Tibial artery (tissue), 4 donors: Measurements from ENCODE around the gene GLB1L3.

Experiments
- DNase-seq, 2 donors: peaks; one replicate each; pipeline ENCODE4 v3.0.0-alpha.2; 2019
- H3K27ac ChIP-seq, 2 donors: fragments of 200-600 bp; sonication (generic) in 1 of 2; 1 replicate in 1 of 2; 2 replicates in 1 of 2; pipeline ENCODE4 v1.5.1; 2018 to 2019; ENCODE audit warnings: mild to moderate bottlenecking in 1 of 2
- H3K27me3 ChIP-seq, 2 donors: fragments of 200-600 bp; sonication (generic) in 1 of 2; one replicate each; pipeline versions ENCODE4 v1.5.1 to v1.6.0; 2016 to 2019
- H3K36me3 ChIP-seq, 3 donors: fragments of 200-600 bp; sonication (generic) in 2 of 3; one replicate each; pipeline ENCODE4 v1.5.1; 2016 to 2019; ENCODE audit warnings: mild to moderate bottlenecking in 2 of 3
- H3K4me1 ChIP-seq, 4 donors: fragments of 200-600 bp; sonication (generic) in 2 of 4; 1 replicate in 3 of 4; 2 replicates in 1 of 4; pipeline ENCODE4 v1.5.1; 2016 to 2019
- H3K4me3 ChIP-seq, 2 donors: fragments of 200-600 bp; sonication (generic) in 1 of 2; 1 replicate in 1 of 2; 2 replicates in 1 of 2; pipeline ENCODE4 v1.5.1; 2018 to 2019; ENCODE audit warnings: mild to moderate bottlenecking in 2 of 2
- H3K9me3 ChIP-seq, 3 donors: fragments of 200-600 bp; sonication (generic) in 1 of 3; one replicate each; pipeline ENCODE4 v1.5.1; 2016 to 2019
- intact Hi-C: fragments of 100-400 bp; cut with DNase I; formaldehyde crosslinking; loops from one replicate; pipeline ENCODE4 v1.15.0; 2023; ENCODE audit warnings: low total_unique reads
- TF ChIP-seq, protein P1 (sequence below), 2 experiments: fragments of 200-600 bp in 1 of 2; fragments of 450-650 bp in 1 of 2; IDR thresholded peaks; one replicate each; pipeline ENCODE4 v1.5.1; 2017 to 2019; ENCODE audit warnings: antibody characterized with exemption in 2 of 2, mild to moderate bottlenecking in 1 of 2, moderate library complexity in 1 of 2

GLB1L3 gene, protein sequence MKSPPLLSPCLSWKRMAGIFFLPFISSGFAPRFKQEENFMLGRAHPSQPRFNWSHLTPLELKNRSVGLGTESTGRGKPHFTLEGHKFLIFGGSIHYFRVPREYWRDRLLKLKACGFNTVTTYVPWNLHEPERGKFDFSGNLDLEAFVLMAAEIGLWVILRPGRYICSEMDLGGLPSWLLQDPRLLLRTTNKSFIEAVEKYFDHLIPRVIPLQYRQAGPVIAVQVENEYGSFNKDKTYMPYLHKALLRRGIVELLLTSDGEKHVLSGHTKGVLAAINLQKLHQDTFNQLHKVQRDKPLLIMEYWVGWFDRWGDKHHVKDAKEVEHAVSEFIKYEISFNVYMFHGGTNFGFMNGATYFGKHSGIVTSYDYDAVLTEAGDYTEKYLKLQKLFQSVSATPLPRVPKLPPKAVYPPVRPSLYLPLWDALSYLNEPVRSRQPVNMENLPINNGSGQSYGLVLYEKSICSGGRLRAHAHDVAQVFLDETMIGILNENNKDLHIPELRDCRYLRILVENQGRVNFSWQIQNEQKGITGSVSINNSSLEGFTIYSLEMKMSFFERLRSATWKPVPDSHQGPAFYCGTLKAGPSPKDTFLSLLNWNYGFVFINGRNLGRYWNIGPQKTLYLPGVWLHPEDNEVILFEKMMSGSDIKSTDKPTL

DNA sequence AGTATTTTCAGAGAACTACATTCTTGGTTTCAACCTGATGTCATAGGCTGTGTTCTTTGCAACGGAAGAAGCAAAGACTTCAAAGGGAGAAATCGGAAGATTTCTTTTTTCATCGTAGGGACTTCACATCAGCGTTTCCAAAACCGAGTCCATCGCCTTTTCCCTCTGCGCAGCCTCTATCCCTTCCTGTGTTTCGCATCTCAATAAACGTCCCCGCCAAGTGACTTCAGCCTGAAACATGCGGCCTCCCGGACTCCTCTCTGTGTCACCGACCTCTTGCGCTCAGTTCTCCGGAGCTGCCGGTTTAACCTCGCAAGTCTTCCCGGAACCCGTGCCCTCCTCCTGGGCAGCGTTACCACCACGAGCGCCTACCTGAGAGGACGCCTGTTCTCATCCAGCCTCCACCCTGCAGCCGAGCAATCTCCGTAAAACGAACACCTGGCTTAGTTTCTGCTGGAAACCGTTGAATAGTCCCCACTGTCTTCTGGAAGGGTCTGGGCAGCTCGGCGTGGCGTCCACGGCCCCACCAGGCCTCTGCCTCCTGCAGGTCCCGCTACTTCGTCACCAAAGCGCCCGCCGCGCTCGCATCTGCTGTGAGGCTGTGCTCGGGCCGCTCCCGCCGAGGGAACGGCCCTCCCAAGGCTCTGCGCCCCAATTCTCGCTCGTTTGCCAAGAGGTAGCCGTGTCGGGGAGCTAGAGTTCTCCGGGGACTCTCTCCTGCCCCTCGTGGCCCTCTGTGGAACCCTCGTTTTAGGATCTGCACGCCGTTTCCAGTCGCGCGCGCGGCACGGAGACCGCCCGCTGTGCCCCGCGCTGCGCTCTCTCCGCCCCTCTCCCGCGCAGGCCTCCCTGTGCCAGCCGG lies at the start of gene GLB1L3:
GLB1L3 (plus strand) TSS at position 846 of the 862 bp plus-strand sequence. CDS start 362 bp downstream, outside the sequence.
- Histone ChIP-seq H3K27me3 (peaks cover 0 to 67% of the 10 kb centered on the region in 2 donors), H3K27ac (no peak within 1 kb of the TSS), H3K9me3 (peaks cover 0 to 5% (median 0%) of the 10 kb centered on the region in 3 donors), H3K4me1 (peaks cover 0 to 23% (median 17%) of the 10 kb centered on the region in 4 donors), H3K36me3 (no peaks in the 10 kb centered on the region), H3K4me3 (peak within 1 kb of the TSS; percentile 0 to 33)
- intact Hi-C loops, result no loop called here
- TF ChIP-seq, protein P1, sequence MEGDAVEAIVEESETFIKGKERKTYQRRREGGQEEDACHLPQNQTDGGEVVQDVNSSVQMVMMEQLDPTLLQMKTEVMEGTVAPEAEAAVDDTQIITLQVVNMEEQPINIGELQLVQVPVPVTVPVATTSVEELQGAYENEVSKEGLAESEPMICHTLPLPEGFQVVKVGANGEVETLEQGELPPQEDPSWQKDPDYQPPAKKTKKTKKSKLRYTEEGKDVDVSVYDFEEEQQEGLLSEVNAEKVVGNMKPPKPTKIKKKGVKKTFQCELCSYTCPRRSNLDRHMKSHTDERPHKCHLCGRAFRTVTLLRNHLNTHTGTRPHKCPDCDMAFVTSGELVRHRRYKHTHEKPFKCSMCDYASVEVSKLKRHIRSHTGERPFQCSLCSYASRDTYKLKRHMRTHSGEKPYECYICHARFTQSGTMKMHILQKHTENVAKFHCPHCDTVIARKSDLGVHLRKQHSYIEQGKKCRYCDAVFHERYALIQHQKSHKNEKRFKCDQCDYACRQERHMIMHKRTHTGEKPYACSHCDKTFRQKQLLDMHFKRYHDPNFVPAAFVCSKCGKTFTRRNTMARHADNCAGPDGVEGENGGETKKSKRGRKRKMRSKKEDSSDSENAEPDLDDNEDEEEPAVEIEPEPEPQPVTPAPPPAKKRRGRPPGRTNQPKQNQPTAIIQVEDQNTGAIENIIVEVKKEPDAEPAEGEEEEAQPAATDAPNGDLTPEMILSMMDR (IDR thresholded peaks at IDR 0.05), result peak in 1 of 2 experiments; percentile 10
- DNase-seq, result no peak

DNA sequence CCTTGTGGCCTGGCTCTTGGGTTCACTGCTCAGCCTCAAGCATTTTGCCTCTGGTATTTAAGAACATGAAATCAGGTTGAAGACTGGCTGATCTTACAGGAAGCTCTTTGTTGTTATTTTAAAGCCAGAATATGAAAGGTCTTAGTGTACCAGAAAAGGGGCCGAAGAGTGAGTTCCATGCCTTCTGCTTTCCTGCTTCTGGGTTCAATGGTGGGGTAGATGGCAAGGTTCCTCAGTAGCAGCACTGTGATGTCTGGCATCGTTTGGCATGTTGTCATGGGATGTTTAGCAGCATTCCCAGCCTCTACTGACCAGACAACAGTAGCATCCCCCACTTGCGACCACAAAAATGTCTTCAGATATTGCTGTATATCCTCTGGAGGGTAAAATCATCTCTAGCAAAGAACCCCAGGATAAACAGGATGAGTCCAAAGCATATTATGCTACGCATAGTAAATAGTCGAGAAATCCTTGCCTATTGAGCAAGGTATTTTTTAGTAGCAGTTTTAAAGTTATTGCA lies 49.3 kb upstream of the GLB1L3 start:
- Histone ChIP-seq H3K9me3 (no peaks in the 10 kb centered on the region), H3K4me1 (peaks cover 0 to 48% (median 29%) of the 10 kb centered on the region in 4 donors), H3K4me3 (peak overlapping the region in 1 of 2 donors; percentile 74), H3K36me3 (no peaks in the 10 kb centered on the region), H3K27me3 (no peaks in the 10 kb centered on the region), H3K27ac (no peak overlapping the region)
- intact Hi-C loops, result no loop called here
- TF ChIP-seq, protein P1 (IDR thresholded peaks at IDR 0.05), result no peak
- DNase-seq, result no peak

DNA sequence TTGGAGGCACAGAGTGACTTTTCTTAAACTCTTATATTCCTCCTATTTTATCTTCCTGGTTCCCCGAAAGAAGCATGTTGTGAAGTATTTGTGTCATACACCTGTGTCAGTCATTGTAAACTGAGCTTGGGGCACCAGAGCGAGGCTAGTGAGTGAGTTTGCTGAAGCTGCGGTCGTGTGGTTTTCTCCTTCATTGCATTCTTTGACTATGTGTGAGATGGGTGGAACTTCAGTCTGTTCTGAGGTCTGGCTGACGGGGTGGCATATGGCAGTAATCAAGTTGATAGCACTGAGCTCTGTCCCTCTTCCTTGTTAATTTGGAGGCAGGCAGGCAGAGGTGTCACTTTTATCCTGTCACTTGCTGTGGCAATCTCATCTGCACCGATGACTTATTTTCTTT lies 47.6 kb upstream of the GLB1L3 start:
- Histone ChIP-seq H3K9me3 (no peaks in the 10 kb centered on the region), H3K27me3 (no peaks in the 10 kb centered on the region), H3K4me1 (peaks cover 0 to 37% (median 23%) of the 10 kb centered on the region in 4 donors), H3K36me3 (no peaks in the 10 kb centered on the region), H3K27ac (no peak overlapping the region), H3K4me3 (no peak overlapping the region)
- TF ChIP-seq, protein P1 (IDR thresholded peaks at IDR 0.05), result no peak
- DNase-seq, result no peak
- intact Hi-C loops, result no loop called here

DNA sequence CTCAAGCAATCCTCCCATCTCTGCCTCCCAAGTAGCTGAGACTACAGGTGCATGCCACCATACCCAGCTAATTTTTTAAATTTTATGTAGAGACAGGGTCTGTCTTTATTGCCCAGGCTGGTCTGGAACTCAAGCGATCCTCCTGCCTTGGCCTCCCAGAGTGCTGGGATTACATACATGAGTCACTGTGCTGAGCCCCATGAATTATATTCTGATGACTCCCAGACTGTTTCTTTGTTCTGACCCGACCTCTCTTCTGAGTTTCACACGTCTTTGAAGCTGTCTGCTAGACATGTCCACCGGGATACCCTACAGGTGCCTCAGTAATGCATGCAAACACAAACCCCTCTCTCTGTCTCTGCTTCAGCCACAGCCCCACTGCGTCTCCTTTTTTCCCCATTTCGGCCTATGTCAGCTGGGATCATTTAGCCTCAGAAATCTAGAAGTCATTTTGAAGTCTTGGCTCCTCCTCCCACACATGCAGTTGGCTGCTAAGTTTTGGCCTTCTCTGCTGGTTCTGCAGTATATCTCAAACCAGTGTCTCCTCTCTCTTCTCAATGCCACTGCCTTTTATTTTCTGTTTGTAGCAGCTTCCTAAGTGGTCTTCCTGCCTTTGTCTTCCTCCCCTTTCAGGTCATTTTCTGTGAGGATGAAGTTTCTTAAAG lies 46.9 kb upstream of the GLB1L3 start:
- intact Hi-C loops, result no loop called here
- no peaks in the 10 kb centered on the region for H3K9me3 ChIP-seq
- H3K4me3 ChIP-seq, result no peak overlapping the region
- peaks cover 0 to 37% (median 23%) of the 10 kb centered on the region in 4 donors for H3K4me1 ChIP-seq
- H3K36me3 ChIP-seq, result no peaks in the 10 kb centered on the region
- DNase-seq, result no peak
- H3K27me3 ChIP-seq, result no peaks in the 10 kb centered on the region
- H3K27ac ChIP-seq, result no peak overlapping the region
- TF ChIP-seq, protein P1 (IDR thresholded peaks at IDR 0.05), result no peak

DNA sequence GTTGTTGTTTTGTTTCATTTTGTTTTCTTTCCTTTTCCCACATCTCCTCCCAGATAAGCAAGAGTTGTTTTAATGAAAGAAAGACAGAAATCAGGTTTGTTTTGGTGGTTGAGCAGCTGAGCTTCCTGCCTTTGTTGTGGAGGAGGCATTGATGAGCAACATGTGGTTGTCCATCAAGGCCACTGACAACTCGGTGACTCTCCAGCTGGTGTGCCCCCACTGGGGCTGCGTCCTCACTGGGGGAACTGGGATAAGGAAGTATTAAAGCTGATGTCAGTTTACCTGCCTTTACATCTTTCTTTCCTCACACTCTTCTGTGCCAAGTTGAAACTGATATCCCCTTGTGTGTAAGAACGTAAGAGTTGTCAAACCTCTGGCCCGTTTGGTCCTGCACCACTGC lies 45.8 kb upstream of the GLB1L3 start:
- H3K27ac ChIP-seq, result no peak overlapping the region
- intact Hi-C loops, result no loop called here
- peaks cover 0 to 7% (median 5%) of the 10 kb centered on the region in 3 donors for H3K36me3 ChIP-seq
- H3K4me1 ChIP-seq, result peaks cover 0 to 37% (median 23%) of the 10 kb centered on the region in 4 donors
- no peaks in the 10 kb centered on the region for H3K27me3 ChIP-seq
- TF ChIP-seq, protein P1 (IDR thresholded peaks at IDR 0.05), result no peak
- no peaks in the 10 kb centered on the region for H3K9me3 ChIP-seq
- no peak for DNase-seq
- H3K4me3 ChIP-seq, result no peak overlapping the region
